ENCODE results near the gene TRAF4. TPM values are rescaled to one million over a fixed set of nuclear protein-coding genes. Genes with fewer than 3 reads are reported as not detected.
"Not testable (repeated sequence)": the region's sequence is repeated elsewhere in the genome, so short reads cannot be mapped to it uniquely, and the experiment has no call there.

The TRAF4 gene
- polyA plus RNA-seq, 12 donors: 39.4 to 93.0 (median 48.8) TPM; not detected in 1

GRCh38 chr17:28774206-28774605 lies 30.4 kb downstream of the TRAF4 start:
- no peak for DNase-seq

- no peak for DNase-seq
These were observed 33.4 kb downstream of the TRAF4 start for GRCh38 chr17:28777178-28777577.

GRCh38 chr17:28779601-28780000 lies 35.8 kb downstream of the TRAF4 start:
- not testable (repeated sequence) for DNase-seq

DNA sequence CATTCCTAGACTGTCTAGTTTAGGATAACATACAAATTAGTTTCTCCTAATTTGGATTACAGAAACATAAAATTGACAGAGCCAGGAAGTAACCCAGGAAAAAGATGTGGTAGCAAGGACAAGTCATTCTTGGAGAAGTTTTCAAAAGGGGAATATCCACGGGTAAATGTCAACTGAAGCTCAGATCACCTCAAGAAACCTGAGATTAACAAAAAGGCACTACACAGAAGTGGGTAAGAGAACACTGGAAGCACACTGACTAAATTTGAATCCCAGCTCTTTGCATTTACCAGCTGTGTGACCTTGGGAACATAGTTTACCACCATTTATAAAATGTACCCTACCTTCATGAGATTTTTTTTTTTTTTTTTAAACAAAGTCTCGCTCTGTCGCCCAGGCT lies 39.4 kb downstream of the TRAF4 start:
- no peak for DNase-seq

DNA sequence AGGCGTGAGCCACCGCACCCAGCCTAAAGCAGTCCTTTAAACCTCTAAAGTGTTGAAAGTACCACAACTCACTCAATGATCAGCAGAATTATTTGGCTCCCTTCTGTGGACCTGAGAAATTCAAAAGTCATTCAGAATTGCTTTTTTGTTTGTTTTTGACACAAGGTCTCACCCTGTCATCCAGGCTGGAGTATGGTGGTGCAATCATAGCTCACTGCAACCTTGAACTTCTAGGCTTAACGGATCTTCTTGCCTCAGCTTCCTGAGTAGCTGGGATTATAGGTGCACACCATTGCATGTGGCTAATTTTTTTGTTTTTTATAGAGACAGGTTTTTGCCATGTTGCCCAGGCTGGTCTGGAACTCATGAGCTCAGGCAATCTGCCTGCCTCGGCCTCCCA lies 44.3 kb downstream of the TRAF4 start:
- DNase-seq: no peak

- no peak for DNase-seq
These were observed 49.3 kb downstream of the TRAF4 start for GRCh38 chr17:28792877-28793661.

DNA sequence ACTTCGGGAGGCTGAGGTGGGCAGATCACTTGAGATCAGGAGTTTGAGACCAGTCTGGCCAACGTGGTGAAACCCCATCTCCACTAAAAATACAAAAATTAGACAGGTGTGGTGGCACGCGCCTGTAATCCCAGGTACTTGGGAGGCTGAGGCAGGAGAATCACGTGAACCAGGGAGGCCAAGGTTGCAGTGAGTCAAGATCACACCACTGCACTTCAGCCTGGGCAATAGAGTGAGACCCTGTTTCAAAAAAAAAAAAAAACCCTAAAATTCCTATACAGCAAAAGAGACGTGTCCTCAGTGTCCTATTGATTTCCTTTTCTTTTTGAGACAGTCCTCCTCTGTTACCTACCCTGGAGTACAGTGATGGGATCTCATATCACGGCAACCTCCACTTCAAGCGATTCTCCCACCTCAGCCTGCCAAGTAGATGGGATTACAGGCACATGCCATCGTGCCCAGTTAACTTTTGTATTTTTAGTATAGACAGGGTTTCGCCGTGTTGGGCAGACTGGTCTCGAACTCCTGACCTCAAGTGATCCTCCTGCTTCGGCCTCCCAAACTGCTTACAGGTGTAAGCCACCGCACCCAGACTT lies 51.1 kb downstream of the TRAF4 start:
- not testable (repeated sequence) for DNase-seq

DNA sequence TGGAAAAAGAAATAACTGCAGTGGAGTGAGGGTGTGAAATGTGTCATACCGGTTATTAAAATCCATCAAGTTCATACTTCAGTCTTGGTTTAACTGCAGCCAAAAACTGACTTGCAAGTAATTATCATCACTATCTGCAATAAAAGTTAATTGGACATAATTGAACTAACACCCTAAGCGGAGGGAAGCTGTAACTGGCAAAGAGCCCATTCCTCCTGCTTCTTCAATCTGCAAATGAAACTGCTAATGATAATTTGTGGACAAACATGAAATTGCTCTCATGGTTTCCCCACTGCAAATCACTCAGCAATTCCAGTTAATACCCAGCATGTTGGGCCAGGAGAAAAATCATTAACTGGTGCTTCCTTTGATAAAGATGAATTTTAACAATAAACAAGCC lies 52.3 kb downstream of the TRAF4 start:
- no peak for DNase-seq

Other genes with a start within 250 kb of the TRAF4 start
- gene FOXN1, start 237.7 kb upstream of the TRAF4 start, polyA plus RNA-seq (ENCODE audit: insufficient read length in 12 of 12): 10 to 100 TPM in 1 of 12 donors, 1 to 10 TPM in 2, under 1 TPM in 1, not detected in 8; 0.13 to 10.7 (median 2.1) TPM
- 10 to 100 TPM in 11 of 12 donors, not detected in 1; 10.0 to 35.2 (median 14.3) TPM for gene UNC119, start 191.4 kb upstream of the TRAF4 start, polyA plus RNA-seq (ENCODE audit: insufficient read length in 12 of 12)
- 10 to 100 TPM in 11 of 12 donors, not detected in 1; 35.5 to 66.0 (median 45.0) TPM for gene PIGS, start 172.5 kb upstream of the TRAF4 start, polyA plus RNA-seq (ENCODE audit: insufficient read length in 12 of 12)
- gene ALDOC, start 167.1 kb upstream of the TRAF4 start, polyA plus RNA-seq (ENCODE audit: insufficient read length in 12 of 12): 1 to 10 TPM in 9 of 12 donors, under 1 TPM in 1, not detected in 2; 0.85 to 7.5 (median 2.1) TPM
- gene SPAG5, start 145.0 kb upstream of the TRAF4 start, polyA plus RNA-seq (ENCODE audit: insufficient read length in 12 of 12): 10 to 100 TPM in 11 of 12 donors, not detected in 1; 13.4 to 40.4 (median 20.9) TPM
- 10 to 100 TPM in 9 of 12 donors, 1 to 10 TPM in 2, not detected in 1; 8.0 to 32.5 (median 16.8) TPM for gene RSKR, start 129.8 kb upstream of the TRAF4 start, polyA plus RNA-seq (ENCODE audit: insufficient read length in 12 of 12)
- 10 to 100 TPM in 11 of 12 donors, not detected in 1; 47.5 to 88.6 (median 53.1) TPM for gene BLTP2, start 98.9 kb upstream of the TRAF4 start, polyA plus RNA-seq (ENCODE audit: insufficient read length in 12 of 12)
- gene SDF2, start 82.1 kb upstream of the TRAF4 start, polyA plus RNA-seq (ENCODE audit: insufficient read length in 12 of 12): 10 to 100 TPM in 11 of 12 donors, not detected in 1; 31.3 to 49.8 (median 39.7) TPM
- gene SUPT6H, start 81.8 kb upstream of the TRAF4 start, polyA plus RNA-seq (ENCODE audit: insufficient read length in 12 of 12): 10 to 100 TPM in 11 of 12 donors, not detected in 1; 36.7 to 76.8 (median 40.9) TPM
- 1 to 10 TPM in 10 of 12 donors, not detected in 2; 1.6 to 9.0 (median 2.5) TPM for gene PROCA1, start 32.1 kb upstream of the TRAF4 start, polyA plus RNA-seq (ENCODE audit: insufficient read length in 12 of 12)
- gene RAB34, start 26.1 kb upstream of the TRAF4 start, polyA plus RNA-seq (ENCODE audit: insufficient read length in 12 of 12): 10 to 100 TPM in 11 of 12 donors, not detected in 1; 49.7 to 98.2 (median 66.4) TPM
- 1,000 to 10,000 TPM in 9 of 12 donors, 100 to 1,000 TPM in 2, not detected in 1; 515 to 1,778 (median 1,509) TPM for gene RPL23A, start 24.0 kb upstream of the TRAF4 start, polyA plus RNA-seq (ENCODE audit: insufficient read length in 12 of 12)
- gene TLCD1, start 17.8 kb upstream of the TRAF4 start, polyA plus RNA-seq (ENCODE audit: insufficient read length in 12 of 12): 1 to 10 TPM in 10 of 12 donors, not detected in 2; 2.5 to 5.4 (median 3.4) TPM
- gene NEK8, start 15.2 kb upstream of the TRAF4 start, polyA plus RNA-seq (ENCODE audit: insufficient read length in 12 of 12): 1 to 10 TPM in 11 of 12 donors, not detected in 1; 1.8 to 7.8 (median 2.6) TPM
- 10 to 100 TPM in 11 of 12 donors, not detected in 1; 10.4 to 21.4 (median 12.9) TPM for gene FAM222B, start 98.8 kb downstream of the TRAF4 start, polyA plus RNA-seq (ENCODE audit: insufficient read length in 12 of 12)
- gene ERAL1, start 111.0 kb downstream of the TRAF4 start, polyA plus RNA-seq (ENCODE audit: insufficient read length in 12 of 12): 100 to 1,000 TPM in 1 of 12 donors, 10 to 100 TPM in 10, not detected in 1; 40.2 to 105 (median 44.9) TPM
- gene FLOT2, start 153.7 kb downstream of the TRAF4 start, polyA plus RNA-seq (ENCODE audit: insufficient read length in 12 of 12): 10 to 100 TPM in 11 of 12 donors, not detected in 1; 49.5 to 78.9 (median 63.5) TPM
- 1 to 10 TPM in 10 of 12 donors, not detected in 2; 2.1 to 4.9 (median 3.6) TPM for gene DHRS13, start 159.1 kb downstream of the TRAF4 start, polyA plus RNA-seq (ENCODE audit: insufficient read length in 12 of 12)
- gene PHF12, start 207.5 kb downstream of the TRAF4 start, polyA plus RNA-seq (ENCODE audit: insufficient read length in 12 of 12): 10 to 100 TPM in 11 of 12 donors, not detected in 1; 18.6 to 52.0 (median 28.9) TPM